ENCODE results near the gene LOXL3.

DNA sequence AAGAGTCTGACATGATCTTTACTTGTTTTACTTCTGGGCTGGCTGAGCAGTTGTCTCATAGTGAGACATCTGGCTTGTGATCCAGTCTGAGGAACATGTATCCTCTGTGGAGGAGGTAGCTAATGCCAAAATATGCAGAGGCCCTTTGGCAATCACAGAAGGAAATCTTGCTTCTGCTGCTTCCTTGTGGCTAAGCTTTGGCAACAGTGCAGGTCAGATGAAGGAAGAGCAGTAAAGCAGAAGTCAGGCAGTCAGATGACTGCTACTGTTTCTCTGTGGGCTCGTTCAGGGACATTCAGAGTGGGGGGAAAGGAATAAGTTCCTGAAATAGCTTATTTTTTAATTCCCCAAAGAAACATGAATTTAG, 23.1 kb upstream of the LOXL3 start:
- TF ChIP-seq EZH2phosphoT487 (IDR thresholded peaks at IDR 0.05) (no peak), CTCF (IDR thresholded peaks at IDR 0.05) (no peak)
